GM18499 (cell line): ENCODE measurements around the gene SYNGR1.

ENCODE experiments used
- ATAC-seq: cut with Tn5 transposase; IDR thresholded peaks from one replicate; pipeline ENCODE4 v1.9.1; 2021; ENCODE audit warnings: moderate number of reproducible peaks; ENCODE audit not compliant: insufficient read depth, unreplicated experiment

The SYNGR1 gene

DNA sequence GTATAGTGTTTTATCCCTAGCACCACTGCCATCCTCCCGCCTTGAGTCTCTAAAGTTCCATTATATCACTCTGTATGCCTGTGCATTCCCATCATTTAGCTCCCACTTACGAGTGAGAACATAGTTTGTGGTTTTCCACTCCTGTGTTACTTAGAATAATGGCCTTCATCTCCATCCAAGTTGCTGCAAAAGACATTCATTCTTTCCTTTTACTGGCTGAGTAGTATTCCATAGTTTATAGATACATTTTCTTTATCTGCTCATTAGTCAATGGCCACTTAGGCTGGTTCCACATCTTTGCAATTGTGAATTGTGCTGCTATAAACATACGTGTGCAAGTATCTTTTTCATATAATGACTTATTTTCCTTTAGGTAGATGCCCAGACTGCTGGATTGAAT, 74.2 kb downstream of the SYNGR1 start:
- ATAC-seq: no peak

- ATAC-seq: no peak
Measured at GRCh38 chr22:39426380-39427043, 76.7 kb downstream of the SYNGR1 start.

DNA sequence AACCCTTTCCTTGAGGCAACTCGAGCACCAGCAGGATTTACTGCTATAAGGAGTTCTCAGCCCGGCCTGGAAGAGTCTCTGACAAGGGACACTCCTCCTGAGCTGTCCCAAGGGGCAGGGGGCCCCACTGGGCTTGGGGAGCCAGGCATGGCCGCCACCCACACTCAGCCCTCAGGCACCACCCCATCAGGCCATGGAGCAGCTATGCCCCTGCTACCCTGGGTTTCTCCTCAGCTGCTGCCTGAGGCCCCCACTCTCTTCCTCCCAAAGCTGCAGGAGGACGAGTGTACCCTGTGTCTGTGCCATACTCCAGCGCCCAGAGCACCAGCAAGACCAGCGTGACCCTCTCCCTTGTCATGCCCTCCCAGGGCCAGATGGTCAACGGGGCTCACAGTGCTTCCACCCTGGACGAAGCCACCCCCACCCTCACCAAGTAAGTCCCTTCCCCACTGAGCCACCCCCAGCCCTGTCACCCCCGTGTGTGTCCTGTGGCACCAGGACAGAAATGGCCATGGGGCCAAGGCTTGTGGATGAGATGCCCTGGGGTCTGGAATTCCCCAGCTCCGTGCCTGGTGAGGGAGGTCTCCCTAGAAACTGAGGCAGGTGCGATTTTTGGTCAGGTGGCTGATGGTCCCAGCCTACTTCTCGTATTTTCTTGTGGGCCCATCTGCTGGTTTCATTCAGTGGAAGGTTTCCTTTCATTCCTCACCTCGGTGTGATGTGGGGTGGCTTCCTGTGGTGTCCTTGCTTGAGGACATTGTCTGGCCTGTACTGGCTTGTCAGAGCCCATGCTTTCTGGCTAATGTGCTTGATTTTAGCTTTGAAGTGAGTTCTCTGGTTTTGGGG, 78.2 kb downstream of the SYNGR1 start:
- no peak for ATAC-seq

- ATAC-seq: no peak
Measured at GRCh38 chr22:39428597-39429071, 78.8 kb downstream of the SYNGR1 start.

- ATAC-seq: no peak
Measured at GRCh38 chr22:39429186-39429585, 79.4 kb downstream of the SYNGR1 start.

DNA sequence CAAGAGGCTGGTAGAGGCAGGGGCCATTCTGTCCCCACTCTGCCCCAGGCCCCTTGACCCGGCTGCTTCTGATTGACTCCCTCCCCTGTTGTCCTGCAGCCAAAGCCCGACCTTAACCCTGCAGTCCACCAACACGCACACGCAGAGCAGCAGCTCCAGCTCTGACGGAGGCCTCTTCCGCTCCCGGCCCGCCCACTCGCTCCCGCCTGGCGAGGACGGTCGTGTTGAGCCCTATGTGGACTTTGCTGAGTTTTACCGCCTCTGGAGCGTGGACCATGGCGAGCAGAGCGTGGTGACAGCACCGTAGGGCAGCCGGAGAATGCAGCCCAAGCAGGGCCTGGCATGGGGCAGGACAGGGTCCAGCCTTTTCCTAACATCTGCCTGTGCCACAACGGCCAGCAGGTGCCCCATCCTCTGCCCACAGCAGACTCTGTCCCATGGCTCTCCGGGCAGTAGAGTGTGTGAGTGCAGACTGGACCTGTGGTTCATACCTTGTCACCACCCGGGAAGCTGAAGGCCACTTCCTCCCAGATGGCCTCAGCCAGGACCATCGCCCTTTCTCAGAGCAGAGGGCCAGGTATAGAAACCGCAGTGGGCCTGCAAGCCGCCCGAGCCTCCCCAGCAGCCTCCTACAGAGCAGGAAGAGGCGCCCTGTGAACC, 80.3 kb downstream of the SYNGR1 start:
- ATAC-seq: no peak

DNA sequence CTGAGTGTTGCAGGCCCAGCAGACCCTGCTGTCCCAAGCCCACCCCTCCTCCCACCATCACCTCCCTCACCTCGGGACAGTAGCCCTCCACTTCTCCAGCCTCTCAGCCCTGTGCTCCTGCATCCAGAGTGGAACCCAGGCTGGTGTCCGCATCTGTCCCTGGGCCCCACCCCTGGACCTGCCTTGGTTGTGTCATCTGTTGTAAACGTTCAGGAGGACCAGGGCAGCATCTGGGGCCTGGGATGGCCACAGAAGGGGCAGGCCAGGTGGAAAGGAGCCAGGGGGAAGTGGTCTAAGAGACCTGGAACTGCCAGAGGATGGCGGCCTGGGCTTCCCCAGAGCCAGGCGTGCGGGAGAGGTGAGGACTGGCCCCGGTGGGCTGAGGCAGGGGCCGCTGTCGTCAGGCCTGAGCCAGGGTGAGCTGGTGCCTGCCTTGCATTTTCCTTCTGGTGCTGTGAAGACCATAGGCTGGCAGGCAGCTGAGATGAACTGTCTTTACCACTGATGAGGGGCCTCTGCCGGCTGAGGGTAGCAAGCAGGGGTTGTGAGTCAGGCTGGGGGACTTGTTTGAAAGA, 80.9 kb downstream of the SYNGR1 start:
- no peak for ATAC-seq

- no peak for ATAC-seq
Measured at GRCh38 chr22:39431216-39431801, 81.5 kb downstream of the SYNGR1 start.

DNA sequence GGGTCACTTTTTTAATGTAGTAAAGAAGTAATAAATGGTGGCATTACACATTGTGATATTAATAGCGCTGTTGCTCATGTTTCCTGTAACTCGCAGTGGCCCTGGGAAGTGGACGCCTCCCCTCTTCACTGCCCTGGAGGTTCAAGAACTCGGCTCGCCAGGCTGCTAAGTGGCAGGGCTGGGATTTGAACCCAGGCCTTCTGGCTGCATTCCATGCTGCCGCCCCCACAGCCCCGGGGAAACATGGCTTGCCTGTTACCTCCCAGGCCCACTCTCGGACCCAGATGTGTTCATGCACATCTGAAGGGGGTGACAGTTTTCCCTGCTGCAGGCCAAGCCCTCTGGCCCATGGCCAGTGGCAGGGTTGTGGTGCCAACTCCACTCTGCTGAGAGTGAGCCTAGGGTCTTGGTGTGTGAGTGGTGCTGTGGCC, 82.0 kb downstream of the SYNGR1 start:
- no peak for ATAC-seq

GRCh38 chr22:39432361-39432811, 82.6 kb downstream of the SYNGR1 start:
- ATAC-seq: no peak

DNA sequence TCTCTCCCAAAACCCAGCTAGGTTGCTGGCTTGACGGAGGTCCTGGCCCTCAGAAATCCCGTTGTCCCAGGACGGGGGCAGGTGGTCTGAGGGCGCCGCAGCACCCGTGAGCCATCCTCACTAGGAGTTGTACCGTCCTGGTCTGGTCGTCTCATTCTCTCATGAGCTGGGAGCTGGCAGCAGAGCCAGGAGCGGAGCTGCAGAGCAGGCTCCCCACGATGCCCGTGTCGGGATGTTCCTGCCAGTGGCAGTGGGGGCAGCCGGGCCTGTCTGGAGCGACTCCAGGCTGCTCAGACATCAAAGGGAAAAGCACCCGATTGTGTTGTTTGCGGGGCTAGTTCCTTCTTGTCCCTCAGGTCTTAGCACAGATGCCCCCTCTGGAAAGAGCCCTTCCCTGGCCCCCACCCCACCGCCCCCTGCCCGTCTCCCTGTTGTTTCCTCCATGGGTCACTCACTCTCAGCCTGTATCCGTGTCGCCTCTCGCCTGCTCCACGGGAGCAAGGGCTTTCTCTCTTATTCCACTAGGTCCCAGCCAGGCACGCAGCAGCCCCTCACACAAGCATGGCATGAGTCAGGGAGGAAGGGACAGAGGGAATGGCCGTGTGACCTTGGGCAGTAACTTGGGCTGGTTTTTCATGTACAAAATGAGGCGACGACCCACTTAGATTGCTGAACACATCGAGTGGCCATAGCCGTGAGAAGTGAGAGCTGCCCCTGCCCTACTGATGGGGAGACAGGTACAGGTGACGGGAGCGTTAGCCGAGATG, 83.9 kb downstream of the SYNGR1 start:
- ATAC-seq: no peak

DNA sequence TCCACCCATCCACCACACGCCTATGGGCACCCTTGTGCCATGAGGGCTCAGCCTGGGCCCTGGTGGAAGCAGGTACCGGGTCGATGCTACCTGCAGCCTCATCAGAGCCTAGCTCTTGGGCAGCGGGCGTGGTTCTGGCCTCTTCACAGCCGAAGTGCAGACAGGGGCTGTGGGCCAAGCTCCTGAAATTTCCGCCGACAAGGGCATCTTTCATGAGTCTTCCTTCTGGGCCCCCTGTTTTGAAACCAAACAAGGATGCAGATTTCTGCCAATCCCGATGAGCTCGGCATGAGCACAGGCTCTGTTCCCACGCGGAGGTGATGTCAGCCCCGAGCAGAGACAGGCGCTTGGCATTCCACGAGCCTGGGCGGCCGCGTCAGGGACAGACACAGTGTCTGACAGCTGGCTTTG, 84.5 kb downstream of the SYNGR1 start:
- ATAC-seq: no peak

DNA sequence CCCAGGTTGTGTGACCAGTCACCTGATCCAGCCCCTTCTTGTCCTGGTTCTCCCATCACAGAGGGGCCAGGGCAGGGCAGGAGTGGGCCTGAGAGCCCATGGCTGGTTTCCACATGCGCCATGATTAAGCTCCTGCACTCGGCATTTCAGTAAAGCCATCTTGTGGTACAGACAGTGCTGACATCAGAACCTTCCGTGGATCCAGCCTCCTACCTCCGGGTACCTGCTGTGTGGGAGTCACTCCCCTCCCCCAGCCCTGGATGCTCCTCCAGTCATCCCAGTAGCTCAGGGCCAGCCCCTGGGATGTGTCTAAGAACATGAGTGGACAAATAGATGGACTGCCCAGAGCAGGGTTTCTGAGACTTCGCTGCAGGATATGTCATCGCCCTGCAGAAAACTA, 84.9 kb downstream of the SYNGR1 start:
- ATAC-seq: no peak
